Testis (tissue), 2 donors: ENCODE measurements around the gene ZNF76.
"Not testable (repeated sequence)": the region's sequence is repeated elsewhere in the genome, so short reads cannot be mapped to it uniquely, and the experiment has no call there.

ENCODE experiments used
- POLR2A ChIP-seq: fragments of 450-650 bp; IDR thresholded peaks from one replicate; pipeline ENCODE4 v1.6.1; 2017; ENCODE audit warnings: antibody characterized with exemption, mild to moderate bottlenecking, moderate library complexity
- TF ChIP-seq, protein P1 (sequence below), 3 experiments: fragments of 450-650 bp in 2 of 3; fragments of 200-600 bp in 1 of 3; sonication (generic) in 1 of 3; IDR thresholded peaks; one replicate each; pipeline ENCODE4 v1.5.1; 2016 to 2019; ENCODE audit warnings: antibody characterized with exemption in 3 of 3, mild to moderate bottlenecking in 2 of 3, moderate library complexity in 1 of 3

DNA sequence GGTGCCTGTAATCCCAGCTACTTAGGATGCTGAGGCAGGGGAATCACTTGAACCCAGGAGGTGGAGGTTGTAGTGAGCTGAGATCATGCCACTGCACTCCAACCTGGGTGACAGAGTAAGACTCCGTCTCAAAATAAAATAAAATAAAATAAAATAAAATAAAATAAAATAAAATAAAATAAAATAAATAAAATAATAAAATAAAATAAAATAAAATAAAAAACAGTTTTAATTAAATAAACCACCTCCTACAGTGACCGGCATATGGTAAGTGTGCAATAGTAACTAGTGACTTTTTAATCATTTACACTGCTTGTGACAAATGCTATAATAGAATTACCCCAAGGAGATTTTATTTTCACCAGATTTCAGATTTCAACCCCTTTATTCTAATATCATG is 49.0 kb downstream of the ZNF76 start:
- TF ChIP-seq, protein P1, sequence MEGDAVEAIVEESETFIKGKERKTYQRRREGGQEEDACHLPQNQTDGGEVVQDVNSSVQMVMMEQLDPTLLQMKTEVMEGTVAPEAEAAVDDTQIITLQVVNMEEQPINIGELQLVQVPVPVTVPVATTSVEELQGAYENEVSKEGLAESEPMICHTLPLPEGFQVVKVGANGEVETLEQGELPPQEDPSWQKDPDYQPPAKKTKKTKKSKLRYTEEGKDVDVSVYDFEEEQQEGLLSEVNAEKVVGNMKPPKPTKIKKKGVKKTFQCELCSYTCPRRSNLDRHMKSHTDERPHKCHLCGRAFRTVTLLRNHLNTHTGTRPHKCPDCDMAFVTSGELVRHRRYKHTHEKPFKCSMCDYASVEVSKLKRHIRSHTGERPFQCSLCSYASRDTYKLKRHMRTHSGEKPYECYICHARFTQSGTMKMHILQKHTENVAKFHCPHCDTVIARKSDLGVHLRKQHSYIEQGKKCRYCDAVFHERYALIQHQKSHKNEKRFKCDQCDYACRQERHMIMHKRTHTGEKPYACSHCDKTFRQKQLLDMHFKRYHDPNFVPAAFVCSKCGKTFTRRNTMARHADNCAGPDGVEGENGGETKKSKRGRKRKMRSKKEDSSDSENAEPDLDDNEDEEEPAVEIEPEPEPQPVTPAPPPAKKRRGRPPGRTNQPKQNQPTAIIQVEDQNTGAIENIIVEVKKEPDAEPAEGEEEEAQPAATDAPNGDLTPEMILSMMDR (IDR thresholded peaks at IDR 0.05) = not testable (repeated sequence)
- not testable (repeated sequence) for TF ChIP-seq POLR2A
